Gastrocnemius medialis (tissue), 4 donors: ENCODE data around the gene EXOSC3. TPM values are rescaled to one million over a fixed set of nuclear protein-coding genes. Genes with fewer than 3 reads are reported as not detected.

ENCODE experiments used
- ATAC-seq, 2 donors: fragments of 150-250 bp; one replicate each; pipeline ENCODE4 v1.9.1; 2016
- DNase-seq, 2 donors: peaks; one replicate each; pipeline ENCODE4 v3.0.0-alpha.2; 2019
- H3K27ac ChIP-seq, 4 donors: fragments of 200-600 bp; sonication (generic); 1 replicate in 1 of 4; 2 replicates in 3 of 4; pipeline ENCODE4 v1.5.1; 2016 to 2018; ENCODE audit warnings: mild to moderate bottlenecking in 2 of 4, moderate library complexity in 1 of 4
- H3K27me3 ChIP-seq, 3 donors: fragments of 200-600 bp; sonication (generic) in 2 of 3; 1 replicate in 1 of 3; 2 replicates in 2 of 3; pipeline versions ENCODE4 v1.5.1 to v1.6.0; 2016 to 2019; ENCODE audit warnings: mild to moderate bottlenecking in 1 of 3, moderate library complexity in 1 of 3
- H3K36me3 ChIP-seq, 2 donors: fragments of 200-600 bp; sonication (generic) in 1 of 2; one replicate each; pipeline ENCODE4 v1.5.1; 2017 to 2018
- H3K4me1 ChIP-seq, 2 donors: fragments of 200-600 bp; sonication (generic) in 1 of 2; one replicate each; pipeline ENCODE4 v1.5.1; 2016 to 2017; ENCODE audit warnings: mild to moderate bottlenecking in 2 of 2
- H3K4me3 ChIP-seq, 4 donors: fragments of 200-600 bp; sonication (generic) in 3 of 4; 1 replicate in 1 of 4; 2 replicates in 3 of 4; pipeline ENCODE4 v1.5.1; 2016 to 2019; ENCODE audit warnings: mild to moderate bottlenecking in 2 of 4
- H3K9me3 ChIP-seq, 3 donors: fragments of 200-600 bp; sonication (generic) in 2 of 3; 1 replicate in 1 of 3; 2 replicates in 2 of 3; pipeline ENCODE4 v1.5.1; 2016 to 2019
- POLR2A ChIP-seq, 2 donors: fragments of 450-650 bp; IDR thresholded peaks; one replicate each; pipeline ENCODE4 v1.6.1; 2017; ENCODE audit warnings: antibody characterized with exemption in 2 of 2, mild to moderate bottlenecking in 2 of 2, moderate library complexity in 2 of 2
- in situ Hi-C, 4 donors: fragments of 200-750 bp; cut with MboI; loops; one replicate each; pipeline versions ENCODE4 v1.15.0 to v1.8.0; 2017; ENCODE audit warnings: low sequenced_read_pairs in 4 of 4
- intact Hi-C: fragments of 100-400 bp; cut with DNase I; formaldehyde crosslinking; loops from one replicate; pipeline ENCODE4 v1.15.1; 2023; ENCODE audit warnings: low total_unique reads
- total RNA-seq, 4 donors: library from RNA; depleted of rRNA; stranded (reverse); fragments of >200 nt; gene quantifications; one replicate each; pipeline versions ENCODE4 v1.1.0 to v1.2.3, GENCODE V29; 2016
- TF ChIP-seq, protein P1 (sequence below), 5 experiments: fragments of 450-650 bp in 3 of 5; fragments of 200-600 bp in 2 of 5; sonication (generic) in 2 of 5; IDR thresholded peaks in 4 of 5; conservative IDR thresholded peaks in 1 of 5; 1 replicate in 4 of 5; 2 replicates in 1 of 5; pipeline ENCODE4 v1.5.1; 2016 to 2019; ENCODE audit warnings: antibody characterized with exemption in 5 of 5, mild to moderate bottlenecking in 3 of 5, moderate library complexity in 3 of 5

EXOSC3 gene
- total RNA-seq, 4 donors from 2014 or later: 15.6 to 46.7 (median 17.8) TPM

DNA sequence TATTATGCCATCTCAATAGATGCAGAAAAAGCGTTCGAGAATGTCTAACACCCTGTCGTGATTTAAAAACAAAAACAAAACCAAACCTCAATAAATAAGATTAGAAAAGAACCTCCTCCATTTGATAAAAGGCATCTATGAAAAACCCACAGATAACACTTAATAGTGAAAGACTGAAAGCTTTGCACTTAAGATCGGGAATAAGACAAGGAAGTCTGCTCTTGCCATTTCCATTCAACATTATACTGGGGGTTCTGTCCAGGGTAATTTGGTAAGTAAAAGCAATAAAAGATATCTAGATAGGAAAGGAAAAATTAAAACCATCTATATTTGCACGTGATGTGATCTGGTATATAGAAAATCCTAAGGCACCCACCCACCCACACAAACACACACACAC is 7.3 kb upstream of the EXOSC3 start:
- Histone ChIP-seq H3K27ac (no peak overlapping the region), H3K4me3 (no peak overlapping the region), H3K36me3 (no peaks in the 10 kb centered on the region), H3K9me3 (no peaks in the 10 kb centered on the region), H3K27me3 (peaks cover 0 to 2% (median 0%) of the 10 kb centered on the region in 3 donors), H3K4me1 (no peaks in the 10 kb centered on the region)
- ATAC-seq (no peak), DNase-seq (no peak)
- intact Hi-C loops: loop anchor here (10.0 kb wide), 1 partner anchor 307 kb away; the partner anchor contains the start of gene POLR1E
- no peak for TF ChIP-seq POLR2A (IDR thresholded peaks at IDR 0.05)
- TF ChIP-seq, protein P1, sequence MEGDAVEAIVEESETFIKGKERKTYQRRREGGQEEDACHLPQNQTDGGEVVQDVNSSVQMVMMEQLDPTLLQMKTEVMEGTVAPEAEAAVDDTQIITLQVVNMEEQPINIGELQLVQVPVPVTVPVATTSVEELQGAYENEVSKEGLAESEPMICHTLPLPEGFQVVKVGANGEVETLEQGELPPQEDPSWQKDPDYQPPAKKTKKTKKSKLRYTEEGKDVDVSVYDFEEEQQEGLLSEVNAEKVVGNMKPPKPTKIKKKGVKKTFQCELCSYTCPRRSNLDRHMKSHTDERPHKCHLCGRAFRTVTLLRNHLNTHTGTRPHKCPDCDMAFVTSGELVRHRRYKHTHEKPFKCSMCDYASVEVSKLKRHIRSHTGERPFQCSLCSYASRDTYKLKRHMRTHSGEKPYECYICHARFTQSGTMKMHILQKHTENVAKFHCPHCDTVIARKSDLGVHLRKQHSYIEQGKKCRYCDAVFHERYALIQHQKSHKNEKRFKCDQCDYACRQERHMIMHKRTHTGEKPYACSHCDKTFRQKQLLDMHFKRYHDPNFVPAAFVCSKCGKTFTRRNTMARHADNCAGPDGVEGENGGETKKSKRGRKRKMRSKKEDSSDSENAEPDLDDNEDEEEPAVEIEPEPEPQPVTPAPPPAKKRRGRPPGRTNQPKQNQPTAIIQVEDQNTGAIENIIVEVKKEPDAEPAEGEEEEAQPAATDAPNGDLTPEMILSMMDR (IDR thresholded peaks at IDR 0.05 in 4 of 5, conservative IDR thresholded peaks at IDR 0.05 in 1 of 5): no peak
- in situ Hi-C loops: loop anchor here in 3 of 4 donors (25.0 kb wide), 2 partner anchors 95 to 205 kb away; partner anchors contain the start of genes FBXO10 (in 3 of the 3) and TOMM5 (in 3 of the 3)

DNA sequence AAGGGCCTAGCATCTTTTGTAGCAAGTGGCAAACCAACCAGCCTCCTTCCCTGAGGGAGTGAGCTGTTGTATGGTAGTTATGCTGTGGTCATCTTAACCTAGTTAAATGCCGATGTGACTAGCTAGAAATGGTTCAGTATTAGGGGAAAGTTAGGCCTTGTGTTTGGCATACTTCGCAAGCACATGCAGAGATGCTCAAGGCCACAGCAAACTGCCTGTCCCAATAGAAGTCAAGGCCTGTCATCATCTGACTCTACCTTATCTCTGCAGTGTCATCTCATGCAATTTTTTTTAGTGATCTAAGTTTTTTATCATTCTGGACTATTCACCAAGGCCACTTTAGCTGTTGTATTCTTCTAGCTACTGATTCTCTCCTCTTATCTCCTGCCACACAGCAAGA is 5.2 kb upstream of the EXOSC3 start:
- ATAC-seq (no peak), DNase-seq (no peak)
- intact Hi-C loops (loop anchor here (10.0 kb wide), 1 partner anchor 305 kb away; the partner anchor contains the start of gene POLR1E), in situ Hi-C loops (loop anchor here in 3 of 4 donors (25.0 kb wide), 2 partner anchors 97 to 203 kb away; partner anchors contain the start of genes FBXO10 (in 3 of the 3) and TOMM5 (in 3 of the 3))
- TF ChIP-seq, protein P1 (IDR thresholded peaks at IDR 0.05 in 4 of 5, conservative IDR thresholded peaks at IDR 0.05 in 1 of 5): no peak
- no peak for TF ChIP-seq POLR2A (IDR thresholded peaks at IDR 0.05)
- Histone ChIP-seq H3K27me3 (peaks cover 0 to 11% (median 0%) of the 10 kb centered on the region in 3 donors), H3K4me1 (peaks cover 5% of the 10 kb centered on the region in 2 donors), H3K9me3 (no peaks in the 10 kb centered on the region), H3K27ac (no peak overlapping the region), H3K4me3 (no peak overlapping the region), H3K36me3 (no peaks in the 10 kb centered on the region)

DNA sequence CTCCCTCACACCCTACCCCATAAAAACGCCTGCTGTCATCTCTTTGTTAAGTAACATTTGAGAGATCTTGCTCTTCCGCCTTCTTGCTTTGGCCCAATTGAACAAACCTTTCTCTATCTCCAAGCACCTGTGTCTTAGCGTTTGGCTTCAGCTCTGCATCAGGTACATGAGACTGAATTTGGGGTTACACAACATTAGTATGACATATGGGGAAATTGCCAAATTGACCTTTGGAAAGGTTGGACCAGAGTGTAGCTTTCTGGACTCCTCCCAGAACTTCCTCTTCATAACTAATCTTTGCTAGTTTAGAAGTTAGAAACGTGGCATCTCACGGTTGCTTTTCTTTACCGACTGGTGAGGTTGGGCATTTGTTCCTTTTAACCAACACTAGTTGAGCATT is 3.5 kb upstream of the EXOSC3 start:
- Histone ChIP-seq H3K36me3 (peaks cover 0 to 5% of the 10 kb centered on the region in 2 donors), H3K9me3 (no peaks in the 10 kb centered on the region), H3K4me3 (no peak overlapping the region), H3K27ac (no peak overlapping the region), H3K27me3 (peaks cover 0 to 11% (median 0%) of the 10 kb centered on the region in 3 donors), H3K4me1 (peaks cover 15% of the 10 kb centered on the region in 2 donors)
- DNase-seq (no peak), ATAC-seq (no peak)
- TF ChIP-seq, protein P1 (IDR thresholded peaks at IDR 0.05 in 4 of 5, conservative IDR thresholded peaks at IDR 0.05 in 1 of 5): no peak
- TF ChIP-seq POLR2A (IDR thresholded peaks at IDR 0.05): no peak
- intact Hi-C loops: loop anchor here (10.0 kb wide), 1 partner anchor 214 kb away; the partner anchor contains the start of gene FBXO10
- in situ Hi-C loops: loop anchor here (10.0 to 25.0 kb wide), 4 partner anchors 99 to 204 kb away; partner anchors contain the start of genes FBXO10 (in 3 of the 4) and TOMM5 (in 3 of the 4)

DNA sequence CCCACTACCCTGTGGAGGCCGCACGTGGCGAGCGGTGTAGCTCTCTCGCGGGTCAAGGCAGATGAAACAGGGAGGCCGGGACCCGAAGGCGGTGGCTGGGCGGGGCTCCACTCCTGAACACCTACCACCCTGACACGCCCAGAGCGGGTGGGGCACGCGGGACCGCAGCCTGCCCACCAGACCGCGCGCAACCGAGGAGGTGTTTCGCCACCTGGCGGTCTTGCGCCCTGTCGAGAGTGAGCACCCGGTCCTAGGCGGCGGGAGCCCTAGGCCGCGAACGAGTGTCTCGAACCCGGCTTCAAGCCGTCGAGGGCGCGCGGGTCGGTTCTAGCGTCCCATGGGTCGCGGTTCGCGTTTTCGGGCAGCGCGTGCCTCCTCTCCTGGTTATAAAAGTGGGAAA is 2.2 kb upstream of the EXOSC3 start:
- in situ Hi-C loops: loop anchor here (10.0 to 25.0 kb wide), 4 partner anchors 100 to 202 kb away; partner anchors contain the start of genes FBXO10 (in 3 of the 4) and TOMM5 (in 3 of the 4)
- no peak overlapping the region for H3K4me3 ChIP-seq
- no peak for TF ChIP-seq POLR2A (IDR thresholded peaks at IDR 0.05)
- TF ChIP-seq, protein P1 (IDR thresholded peaks at IDR 0.05 in 4 of 5, conservative IDR thresholded peaks at IDR 0.05 in 1 of 5): no peak
- no peak overlapping the region for H3K27ac ChIP-seq
- peaks cover 0 to 18% of the 10 kb centered on the region in 2 donors for H3K36me3 ChIP-seq
- ATAC-seq: no peak
- H3K9me3 ChIP-seq: no peaks in the 10 kb centered on the region
- no peak for DNase-seq
- intact Hi-C loops: loop anchor here (10.0 kb wide), 1 partner anchor 212 kb away; the partner anchor contains the start of gene FBXO10
- H3K4me1 ChIP-seq: peaks cover 15% of the 10 kb centered on the region in 2 donors
- peaks cover 0 to 11% (median 0%) of the 10 kb centered on the region in 3 donors for H3K27me3 ChIP-seq
